Neural progenitor cell (in vitro differentiated cells): ENCODE data around the gene CINP.

ENCODE experiments used
- CTCF ChIP-seq: fragments of 200-600 bp; sonication (generic); IDR thresholded peaks from 2 replicates; pipeline ENCODE4 v1.5.1; 2017; ENCODE audit warnings: antibody characterized with exemption, mild to moderate bottlenecking
- EZH2 ChIP-seq: fragments of 200-600 bp; sonication (generic); IDR thresholded peaks from 2 replicates; pipeline ENCODE4 v1.6.1; 2017; ENCODE audit warnings: antibody characterized with exemption, mild to moderate bottlenecking, moderate library complexity

GRCh38 chr14:102304611-102305506, 57.8 kb downstream of the CINP start, which contains the start of gene MOK:
- TF ChIP-seq CTCF = no peak
- no peak for TF ChIP-seq EZH2
